ENCODE results near the gene CRHR2.

The CRHR2 gene

DNA sequence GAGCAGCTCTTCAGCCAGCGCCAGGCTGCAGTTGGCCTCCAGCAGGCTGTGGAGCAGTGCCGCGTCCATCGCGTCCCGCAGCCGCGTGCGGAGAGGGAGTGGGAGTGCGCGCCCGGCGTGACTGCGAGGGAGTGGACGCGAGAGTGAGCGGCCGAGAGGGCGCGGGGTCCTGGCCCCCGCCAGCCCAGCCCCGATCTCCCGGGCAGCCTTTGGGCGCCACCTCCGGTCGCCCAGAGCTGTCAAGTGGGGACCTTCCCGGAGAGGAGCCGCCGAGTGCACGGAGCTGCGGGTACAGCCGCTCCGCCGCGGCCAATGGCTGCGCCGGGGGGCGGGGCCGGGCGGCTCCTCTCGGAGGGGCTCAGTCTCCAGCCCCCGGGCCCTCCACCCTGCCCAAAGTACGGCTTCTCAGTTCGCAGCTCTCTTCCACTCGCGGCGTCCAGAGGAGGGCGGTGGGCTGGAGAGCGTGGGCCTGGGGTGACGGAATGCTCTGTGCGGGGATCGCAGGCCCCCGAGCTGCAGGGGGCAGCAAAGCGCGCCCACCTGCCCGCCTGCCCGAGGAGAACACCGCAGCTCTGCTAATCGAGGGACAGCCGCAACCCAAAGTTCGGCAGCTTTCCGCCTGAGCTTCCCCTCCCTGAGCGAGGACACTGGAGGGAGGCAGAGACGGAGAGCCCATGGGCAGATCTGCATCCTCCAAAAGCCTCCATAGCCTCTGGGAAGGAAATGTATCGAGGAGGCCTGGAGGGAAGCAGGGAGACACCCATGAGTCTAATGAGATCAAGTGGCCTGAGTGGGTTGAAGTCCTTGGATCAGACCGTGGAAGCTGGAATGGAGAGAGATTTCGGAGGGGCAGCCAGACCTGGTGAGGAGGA is at the start of gene CRHR2:
TSS of gene CRHR2 (minus strand) at position 245 of the 872 bp plus-strand sequence. CDS start at position 69, 176 bp downstream.
- FAIRE-seq (no peak), DNase-seq (ENCODE audit: insufficient read length, low spot score) (peak; percentile 63)

GRCh38 chr7:30731581-30731980 is 49.3 kb upstream of the CRHR2 start:
- TF ChIP-seq, protein P1, sequence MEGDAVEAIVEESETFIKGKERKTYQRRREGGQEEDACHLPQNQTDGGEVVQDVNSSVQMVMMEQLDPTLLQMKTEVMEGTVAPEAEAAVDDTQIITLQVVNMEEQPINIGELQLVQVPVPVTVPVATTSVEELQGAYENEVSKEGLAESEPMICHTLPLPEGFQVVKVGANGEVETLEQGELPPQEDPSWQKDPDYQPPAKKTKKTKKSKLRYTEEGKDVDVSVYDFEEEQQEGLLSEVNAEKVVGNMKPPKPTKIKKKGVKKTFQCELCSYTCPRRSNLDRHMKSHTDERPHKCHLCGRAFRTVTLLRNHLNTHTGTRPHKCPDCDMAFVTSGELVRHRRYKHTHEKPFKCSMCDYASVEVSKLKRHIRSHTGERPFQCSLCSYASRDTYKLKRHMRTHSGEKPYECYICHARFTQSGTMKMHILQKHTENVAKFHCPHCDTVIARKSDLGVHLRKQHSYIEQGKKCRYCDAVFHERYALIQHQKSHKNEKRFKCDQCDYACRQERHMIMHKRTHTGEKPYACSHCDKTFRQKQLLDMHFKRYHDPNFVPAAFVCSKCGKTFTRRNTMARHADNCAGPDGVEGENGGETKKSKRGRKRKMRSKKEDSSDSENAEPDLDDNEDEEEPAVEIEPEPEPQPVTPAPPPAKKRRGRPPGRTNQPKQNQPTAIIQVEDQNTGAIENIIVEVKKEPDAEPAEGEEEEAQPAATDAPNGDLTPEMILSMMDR (IDR thresholded peaks at IDR 0.05; ENCODE audit: insufficient read depth, missing control alignments), result no peak
- DNase-seq (ENCODE audit: insufficient read length, low spot score) (no peak), FAIRE-seq (no peak)

More for the DNA sequence above, at the start of gene CRHR2:
- TF ChIP-seq, protein P1 (IDR thresholded peaks at IDR 0.05; ENCODE audit: insufficient read depth, missing control alignments), result peak; percentile 44

GRCh38 chr7:30730996-30731395 is 48.7 kb upstream of the CRHR2 start:
- DNase-seq (ENCODE audit: insufficient read length, low spot score), result no peak
- FAIRE-seq, result no peak
- TF ChIP-seq, protein P1 (IDR thresholded peaks at IDR 0.05; ENCODE audit: insufficient read depth, missing control alignments), result no peak

- no peak for DNase-seq (ENCODE audit: insufficient read length, low spot score)
- FAIRE-seq, result no peak
- TF ChIP-seq, protein P1 (IDR thresholded peaks at IDR 0.05; ENCODE audit: insufficient read depth, missing control alignments), result no peak
These were observed 47.8 kb upstream of the CRHR2 start for GRCh38 chr7:30730097-30730496.

GRCh38 chr7:30729642-30730041 is 47.4 kb upstream of the CRHR2 start:
- DNase-seq (ENCODE audit: insufficient read length, low spot score), result no peak
- TF ChIP-seq, protein P1 (IDR thresholded peaks at IDR 0.05; ENCODE audit: insufficient read depth, missing control alignments), result no peak
- no peak for FAIRE-seq

DNA sequence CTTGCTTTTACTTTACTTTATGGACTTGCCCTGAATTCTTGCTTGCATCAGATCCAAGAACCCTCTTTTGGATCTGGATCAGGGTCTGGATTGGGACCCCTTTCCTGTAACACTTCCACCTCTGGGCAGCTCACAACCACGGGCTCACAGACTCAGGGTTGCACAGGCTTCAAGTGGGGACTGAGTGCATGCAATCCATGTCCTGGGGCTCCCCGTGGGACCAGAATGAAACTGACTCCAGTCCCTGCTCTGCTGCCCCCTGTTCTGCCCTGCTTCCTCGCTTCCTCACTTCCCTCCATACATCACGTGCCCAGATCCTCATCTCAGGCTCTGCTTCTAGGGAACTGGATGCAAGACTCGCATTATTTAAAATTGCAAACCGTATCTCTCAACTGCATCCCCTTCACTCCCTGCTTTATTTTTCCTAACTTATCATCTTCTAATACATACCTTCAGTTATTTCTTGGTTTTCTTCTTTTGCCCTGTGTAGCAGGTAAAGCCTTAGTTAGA is 46.4 kb upstream of the CRHR2 start:
- TF ChIP-seq, protein P1 (IDR thresholded peaks at IDR 0.05; ENCODE audit: insufficient read depth, missing control alignments), result no peak
- no peak for DNase-seq (ENCODE audit: insufficient read length, low spot score)

More for the DNA sequence above, 46.4 kb upstream of the CRHR2 start:
- no peak for FAIRE-seq

Data from D721Med (cell line).